Hindlimb muscle (tissue), 1 donor: ENCODE results near the gene HCAR1. TPM values are rescaled to one million over a fixed set of nuclear protein-coding genes. Genes with fewer than 3 reads are reported as not detected.
"Not testable (repeated sequence)": the region's sequence is repeated elsewhere in the genome, so short reads cannot be mapped to it uniquely, and the experiment has no call there.

Experiments used
- DNase-seq: peaks from one replicate; pipeline ENCODE4 v3.0.0-alpha.2; 2013
- polyA plus RNA-seq: library from polyadenylated mRNA; unstranded; fragments of 120-200 nt; gene quantifications from one replicate; pipeline ENCODE4 v1.2.1, GENCODE V29; 2013; ENCODE audit not compliant: insufficient read length

HCAR1 gene, protein sequence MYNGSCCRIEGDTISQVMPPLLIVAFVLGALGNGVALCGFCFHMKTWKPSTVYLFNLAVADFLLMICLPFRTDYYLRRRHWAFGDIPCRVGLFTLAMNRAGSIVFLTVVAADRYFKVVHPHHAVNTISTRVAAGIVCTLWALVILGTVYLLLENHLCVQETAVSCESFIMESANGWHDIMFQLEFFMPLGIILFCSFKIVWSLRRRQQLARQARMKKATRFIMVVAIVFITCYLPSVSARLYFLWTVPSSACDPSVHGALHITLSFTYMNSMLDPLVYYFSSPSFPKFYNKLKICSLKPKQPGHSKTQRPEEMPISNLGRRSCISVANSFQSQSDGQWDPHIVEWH
- 0.32 TPM for polyA plus RNA-seq

DNA sequence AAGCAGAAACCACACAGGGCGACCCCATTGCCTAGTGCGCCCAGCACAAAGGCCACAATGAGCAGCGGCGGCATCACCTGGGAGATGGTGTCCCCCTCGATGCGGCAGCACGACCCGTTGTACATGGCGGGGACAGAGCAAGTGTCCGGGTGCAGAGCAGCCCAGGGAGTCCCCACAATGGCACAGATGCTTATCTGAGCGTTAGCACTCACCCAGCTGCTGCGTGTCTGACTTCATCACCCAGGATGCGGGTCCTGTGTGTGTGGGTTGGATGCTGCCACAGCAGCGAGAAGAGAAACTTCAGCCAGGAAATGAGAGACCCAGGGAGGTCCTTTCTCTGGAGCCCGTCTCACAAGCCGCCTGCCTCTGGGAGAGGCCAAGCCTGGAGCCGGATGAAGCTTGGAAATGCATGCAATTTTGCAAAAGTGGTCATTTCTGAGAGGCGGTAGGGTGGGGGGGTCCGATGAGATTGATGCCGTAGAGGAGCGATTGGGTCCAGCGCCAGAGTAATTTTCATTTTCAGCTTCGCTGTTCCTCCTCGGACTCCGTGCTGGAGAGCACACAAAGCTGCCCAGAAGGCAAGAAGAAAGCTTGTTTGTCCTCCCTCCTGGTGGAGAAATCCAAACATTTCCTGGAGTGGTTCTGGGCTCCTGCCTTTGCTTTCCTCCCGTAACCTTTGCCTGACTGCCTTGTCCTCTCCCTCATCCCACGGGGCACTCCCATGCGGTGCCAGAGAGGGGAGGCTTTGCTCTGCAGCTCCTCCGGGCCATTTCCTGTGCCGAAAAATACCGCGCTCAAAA, at the start of gene HCAR1:
Gene HCAR1, minus strand, starts transcription at position 630 of the 800 bp plus-strand sequence. Its CDS starts 505 bp downstream, at position 125.
- DNase-seq: no peak

- no peak for DNase-seq
These were observed 26.9 kb upstream of the HCAR1 start for GRCh38 chr12:122757568-122757967.

GRCh38 chr12:122754790-122755189, 24.1 kb upstream of the HCAR1 start:
- no peak for DNase-seq

DNA sequence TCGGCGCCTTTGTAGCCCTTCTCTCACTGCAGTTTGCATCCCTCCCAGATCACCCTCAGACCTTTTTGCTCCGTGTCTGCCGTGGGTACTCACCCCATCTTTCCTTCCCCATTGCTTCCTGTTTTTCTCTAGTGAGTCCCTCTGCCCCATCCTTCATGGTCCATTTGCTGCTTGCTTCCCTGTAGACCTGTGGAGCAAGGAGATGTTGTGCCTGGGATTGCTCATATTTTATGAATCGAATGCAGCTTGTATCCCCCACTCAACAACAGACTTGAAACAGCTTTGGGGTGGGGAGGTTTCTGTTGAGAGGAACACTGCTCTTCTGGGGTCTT, 22.6 kb upstream of the HCAR1 start:
- DNase-seq: no peak

- DNase-seq: peak; percentile 98
These were observed 22.0 kb upstream of the HCAR1 start, which contains the start of gene DENR for GRCh38 chr12:122752464-122753318. TSS of gene DENR (plus strand) at chr12:122752824. CDS start at chr12:122753702, 878 bp downstream.

DNA sequence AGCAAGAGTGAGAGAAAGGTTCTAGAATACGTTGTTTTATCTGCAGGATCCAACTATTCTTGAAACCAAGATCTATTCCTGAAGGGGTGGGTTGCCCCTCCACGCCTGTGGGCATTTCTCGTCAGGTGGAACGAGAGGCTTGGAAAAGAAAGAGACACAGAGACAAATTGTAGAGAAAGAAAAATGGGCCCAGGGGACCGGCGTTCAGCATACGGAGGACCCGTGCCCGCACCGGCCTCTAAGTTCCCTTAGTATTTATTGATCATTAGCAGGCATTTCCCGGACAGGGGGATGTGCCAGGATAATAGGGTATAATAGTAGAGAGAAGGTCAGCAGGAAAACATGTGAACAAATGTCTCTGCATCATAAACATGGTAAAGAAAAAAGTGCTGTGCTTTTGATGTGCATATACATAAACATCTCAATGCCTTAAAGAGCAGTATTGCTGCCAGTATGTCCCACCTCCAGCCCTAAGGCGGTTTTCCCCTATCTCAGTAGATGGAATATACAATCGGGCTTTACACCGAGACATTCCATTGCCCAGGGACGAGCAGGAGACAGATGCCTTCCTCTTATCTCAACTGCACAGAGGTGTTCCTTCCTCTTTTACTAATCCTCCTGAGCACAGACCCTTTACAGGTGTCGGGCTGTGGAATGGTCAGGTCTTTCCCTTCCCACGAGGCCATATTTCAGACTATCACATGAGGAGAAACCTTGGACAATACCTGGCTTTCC, 20.3 kb upstream of the HCAR1 start:
- not testable (repeated sequence) for DNase-seq

DNA sequence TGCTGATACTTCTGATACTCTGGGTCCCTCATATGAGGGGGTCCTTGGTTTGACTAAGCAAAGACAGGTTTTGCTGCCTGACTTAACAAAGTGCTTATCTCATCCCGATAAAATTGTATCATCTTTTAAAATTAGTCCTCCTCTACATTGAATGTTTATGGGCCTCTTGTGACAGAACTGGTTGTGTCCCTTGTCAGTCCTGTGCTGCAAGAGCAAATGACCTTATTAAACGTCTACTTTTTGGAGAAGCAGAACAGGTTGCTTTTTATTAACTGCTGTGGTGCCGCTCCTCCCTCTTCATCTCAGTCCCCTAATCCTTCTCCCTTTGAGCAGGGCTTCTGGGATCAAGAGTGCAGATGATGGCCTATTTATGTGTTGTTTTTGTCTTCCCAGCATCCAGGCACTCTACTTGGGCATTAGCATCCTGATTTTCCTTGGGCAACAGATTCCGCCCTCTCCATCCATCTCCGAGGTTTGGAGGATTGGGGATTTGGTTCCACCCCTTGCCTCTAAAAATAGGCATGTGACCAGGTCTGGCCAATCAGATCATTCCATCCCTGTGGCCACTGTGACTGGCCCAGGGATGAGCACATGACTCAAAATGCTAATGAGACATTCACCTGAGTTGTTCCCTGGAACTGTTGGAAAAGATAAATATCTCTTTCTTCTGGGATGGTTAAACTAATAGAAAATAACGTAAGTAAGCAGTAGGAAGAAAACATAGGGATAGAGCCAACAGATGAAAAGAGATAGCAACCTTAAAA, 19.1 kb upstream of the HCAR1 start:
- no peak for DNase-seq

GRCh38 chr12:122747224-122748135, 16.8 kb upstream of the HCAR1 start:
- no peak for DNase-seq

DNA sequence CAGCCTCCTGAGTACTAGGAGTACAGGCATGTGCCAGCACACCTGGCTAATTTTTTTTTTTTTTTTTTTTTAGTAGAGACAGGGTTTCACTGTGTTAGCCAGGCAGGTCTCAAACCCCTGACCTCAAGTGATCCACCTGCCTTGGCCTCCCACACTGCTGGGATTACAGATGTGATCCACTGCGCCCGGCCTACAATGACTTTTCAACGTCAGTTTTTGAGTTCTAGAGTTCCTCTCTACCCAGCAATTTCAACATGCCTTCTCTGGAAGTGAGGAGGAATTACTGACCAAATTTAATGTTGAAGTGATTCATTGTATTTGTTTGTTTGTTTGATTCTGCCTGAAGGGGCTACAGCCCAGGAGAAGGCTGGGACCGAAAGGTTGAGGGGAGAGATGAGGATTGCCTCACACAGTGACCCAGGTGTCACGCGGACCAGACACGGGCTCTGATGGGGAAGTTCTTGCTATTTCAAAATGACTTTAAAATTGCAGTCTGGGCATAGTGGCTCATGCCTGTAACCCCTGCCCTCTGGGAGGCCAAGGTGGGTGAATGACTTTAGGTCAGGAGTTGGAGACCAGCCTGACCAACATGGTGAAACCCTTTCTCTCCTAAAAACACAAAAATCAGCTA, 13.4 kb upstream of the HCAR1 start:
- peak; percentile 14 for DNase-seq

- no peak for DNase-seq
These were observed 9.7 kb upstream of the HCAR1 start for GRCh38 chr12:122740351-122740750.

DNA sequence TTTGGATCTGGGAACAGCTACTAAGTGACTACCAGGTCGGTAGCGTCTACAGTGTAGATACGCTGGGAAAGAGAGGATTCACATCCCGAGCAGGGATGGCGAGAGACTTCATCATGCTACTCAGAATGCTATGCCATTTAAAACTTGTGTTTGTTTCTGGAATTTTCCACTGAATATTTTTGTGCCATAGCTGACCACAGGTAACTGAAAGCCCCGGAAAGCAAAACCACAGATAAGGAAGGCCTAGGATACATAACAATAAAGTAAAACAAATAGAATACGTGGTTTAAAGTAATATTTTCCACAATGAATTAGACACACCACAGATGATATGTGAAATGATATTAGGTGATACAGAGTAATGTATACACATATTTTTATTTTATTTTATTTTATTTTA, 7.9 kb upstream of the HCAR1 start:
- DNase-seq: no peak

DNA sequence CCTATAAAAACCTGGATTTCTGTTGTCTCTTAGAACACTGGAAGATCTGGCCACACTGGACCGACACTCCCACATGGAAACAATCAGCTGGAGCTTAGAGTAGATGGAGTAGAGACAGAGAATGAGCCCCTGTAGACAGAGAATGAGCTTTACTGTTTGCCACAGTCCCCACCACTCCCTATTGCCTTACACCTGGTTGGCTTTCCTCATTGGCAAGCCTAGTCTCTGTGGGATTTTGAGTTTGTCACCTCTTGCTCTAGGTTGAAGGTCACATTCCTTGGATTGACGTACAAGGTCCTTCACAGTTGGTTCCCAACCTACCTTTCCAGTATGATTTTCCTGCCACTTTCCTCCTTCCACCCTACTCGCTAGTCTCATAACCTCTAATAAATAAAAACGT, 2.0 kb upstream of the HCAR1 start:
- no peak for DNase-seq

GRCh38 chr12:122732170-122732569, 1.5 kb upstream of the HCAR1 start:
- no peak for DNase-seq

- no peak for DNase-seq
These were observed 945 bp downstream of the HCAR1 start for GRCh38 chr12:122729583-122730214.

DNA sequence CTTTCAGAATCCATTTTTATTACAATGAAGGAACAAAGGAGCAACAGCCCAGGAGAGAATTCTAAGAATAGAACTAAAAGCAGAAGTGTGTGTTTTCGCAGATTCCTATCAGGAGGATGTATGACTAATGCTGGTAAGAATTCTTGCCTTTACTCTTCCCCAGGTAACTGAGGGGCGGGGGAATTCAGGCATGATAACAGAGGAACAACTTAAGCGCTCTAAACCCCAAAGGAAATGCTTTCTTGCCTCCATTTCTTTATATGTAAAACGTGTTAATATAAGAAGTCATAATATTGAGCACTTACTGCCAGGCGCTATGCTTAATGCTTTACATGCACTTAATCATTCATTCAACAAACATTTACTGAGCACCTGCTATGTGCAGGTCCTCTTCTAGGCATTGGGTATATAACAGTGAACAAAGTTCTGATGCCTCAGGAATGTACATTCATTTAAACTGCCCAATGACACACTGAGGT, 4.5 kb downstream of the HCAR1 start:
- no peak for DNase-seq

- DNase-seq: no peak
These were observed 5.1 kb downstream of the HCAR1 start for GRCh38 chr12:122725452-122726079.

DNA sequence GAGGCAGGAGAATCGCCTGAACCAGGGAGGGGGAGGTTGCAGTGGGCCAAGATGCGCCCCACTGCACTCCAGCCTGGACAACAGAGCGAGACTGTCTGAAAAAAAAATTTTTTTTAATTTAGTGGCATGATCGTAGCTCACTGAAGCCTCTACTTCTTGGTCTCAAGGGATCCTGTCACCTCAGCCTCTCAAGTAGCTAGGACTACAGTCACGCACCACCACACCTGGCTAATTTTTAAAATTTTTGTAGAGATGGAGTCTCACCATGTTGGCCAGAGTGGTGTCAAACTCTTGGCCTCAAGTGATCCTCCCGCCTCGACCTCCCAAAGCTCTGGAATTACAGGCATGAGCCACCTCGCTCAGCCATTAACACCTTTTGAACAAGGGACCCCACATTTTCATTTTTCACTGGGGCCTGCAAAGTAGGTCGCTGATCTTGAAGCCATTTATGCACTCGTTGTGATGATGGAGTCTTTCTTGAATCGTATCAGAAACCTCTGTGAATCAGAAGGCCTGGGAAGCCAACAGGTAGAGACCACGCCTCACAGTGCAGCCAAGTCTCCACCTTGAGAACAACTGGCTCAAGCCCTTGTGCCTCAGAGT, 5.9 kb downstream of the HCAR1 start:
- no peak for DNase-seq

DNA sequence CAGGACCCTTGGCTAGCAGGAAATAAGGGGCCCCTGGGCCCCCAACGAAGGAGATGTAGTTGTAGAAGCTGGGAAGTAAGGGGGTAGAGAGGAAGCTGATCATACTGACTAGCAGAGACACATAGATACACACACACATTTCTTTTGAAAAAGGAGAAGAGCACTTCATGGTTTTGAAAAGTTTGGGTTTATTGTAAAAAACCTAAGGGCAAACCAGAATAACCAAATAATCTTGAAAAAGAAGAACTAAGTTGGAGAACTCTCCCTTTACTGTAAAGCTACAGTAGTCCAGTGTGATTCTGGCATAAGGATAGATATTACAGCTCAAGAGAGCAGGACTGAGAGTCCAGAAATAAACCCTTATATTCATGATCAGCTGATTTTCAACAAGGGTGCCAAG, 8.3 kb downstream of the HCAR1 start:
- no peak for DNase-seq
